HG03064 (cell line): ENCODE data around the gene SERPINE2.
"Not testable (repeated sequence)": the region's sequence is repeated elsewhere in the genome, so short reads cannot be mapped to it uniquely, and the experiment has no call there.

Source experiments
- ATAC-seq: cut with Tn5 transposase; IDR thresholded peaks from one replicate; pipeline ENCODE4 v1.9.1; 2021; ENCODE audit warnings: low read depth; ENCODE audit not compliant: unreplicated experiment

The SERPINE2 gene

DNA sequence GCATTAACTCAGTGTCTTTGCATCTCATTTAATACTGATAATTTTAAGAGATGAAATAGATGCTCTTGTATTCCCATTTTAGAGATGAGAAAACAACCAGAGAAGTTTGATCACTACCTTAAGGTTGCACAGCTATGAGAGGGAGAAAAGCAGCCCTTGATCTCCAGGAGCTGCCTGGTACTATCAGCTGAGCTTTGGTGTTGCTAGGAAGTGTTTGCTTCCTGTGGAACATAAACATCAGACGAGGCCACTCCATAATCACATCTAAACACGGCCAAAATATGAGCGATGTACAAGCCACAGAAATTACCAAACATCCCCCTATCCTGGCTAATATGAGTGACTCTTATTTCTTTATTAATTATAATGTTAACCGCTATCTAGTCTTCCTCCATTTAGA, 93.3 kb downstream of the SERPINE2 start:
- no peak for ATAC-seq

DNA sequence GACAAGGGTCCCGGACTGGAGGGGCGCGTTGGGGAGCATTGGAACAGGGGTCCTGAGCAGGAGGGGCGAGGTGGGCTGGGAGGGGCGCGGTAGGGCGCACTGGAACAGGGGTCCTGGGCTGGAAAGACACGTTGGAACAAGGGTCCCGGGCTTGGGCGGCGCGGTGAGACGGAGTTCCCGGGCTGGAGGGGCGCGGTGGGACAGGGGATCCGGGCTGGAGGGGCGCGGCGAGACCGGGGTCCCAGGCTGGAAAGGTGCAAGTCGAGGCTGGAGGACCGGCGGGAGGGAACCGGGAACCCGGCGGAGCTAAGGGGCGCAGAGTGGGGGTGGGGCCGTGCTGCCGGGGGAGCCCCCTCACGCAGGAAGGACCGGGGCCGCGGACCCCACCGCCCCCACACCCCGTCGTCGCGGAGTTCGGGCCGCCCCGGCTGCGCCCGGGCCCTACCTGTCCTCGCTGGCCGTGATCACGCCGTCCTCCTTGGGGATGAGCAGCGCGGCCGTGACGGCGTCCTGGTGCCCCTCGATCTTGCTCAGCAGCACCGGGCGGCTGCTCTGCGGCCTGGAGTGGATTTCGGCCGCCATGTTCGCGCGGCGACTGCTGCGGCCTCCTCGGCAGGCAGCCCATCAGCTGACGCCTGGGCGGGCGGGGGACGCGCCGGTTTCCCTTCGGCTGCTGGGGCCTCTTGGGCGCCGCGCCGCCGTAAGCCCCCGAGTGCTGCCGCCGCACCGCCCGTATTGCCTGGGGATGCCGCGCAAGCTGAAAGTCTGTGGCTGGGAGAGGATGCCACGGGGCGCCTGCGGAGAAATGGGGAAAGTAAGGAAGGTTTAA, 94.2 kb downstream of the SERPINE2 start, which contains the start of gene WDFY1:
TSS of gene WDFY1 (minus strand) at position 633 of the 829 bp plus-strand sequence. CDS start at position 582, 51 bp downstream.
- peak; percentile 67 for ATAC-seq

DNA sequence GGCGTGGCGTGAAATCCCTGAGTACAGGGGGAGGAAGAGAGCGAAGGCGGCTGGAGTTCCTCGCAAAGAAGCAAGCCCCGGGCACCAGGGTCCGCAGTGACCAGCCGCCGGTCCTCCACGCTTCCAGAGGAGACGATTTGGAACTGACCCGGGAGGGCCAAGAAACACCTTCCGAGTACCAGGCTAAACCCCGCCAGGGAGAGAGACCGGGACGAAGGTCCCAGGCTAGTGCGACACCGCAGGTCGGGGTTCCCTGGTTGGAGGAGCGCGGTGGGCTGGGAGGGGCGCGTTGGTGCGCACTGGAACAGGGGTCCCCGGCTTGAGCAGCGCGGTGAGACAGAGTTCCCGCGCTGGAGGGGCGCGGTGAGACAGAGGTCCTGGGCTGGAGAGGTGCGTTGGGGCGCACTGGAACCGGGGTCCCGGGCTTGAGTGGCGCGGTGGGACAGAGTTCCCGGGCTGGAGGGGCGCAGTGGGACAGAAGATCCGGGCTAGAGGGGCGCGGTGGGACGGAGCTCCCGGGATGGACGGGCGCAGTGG, 94.9 kb downstream of the SERPINE2 start:
- no peak for ATAC-seq

DNA sequence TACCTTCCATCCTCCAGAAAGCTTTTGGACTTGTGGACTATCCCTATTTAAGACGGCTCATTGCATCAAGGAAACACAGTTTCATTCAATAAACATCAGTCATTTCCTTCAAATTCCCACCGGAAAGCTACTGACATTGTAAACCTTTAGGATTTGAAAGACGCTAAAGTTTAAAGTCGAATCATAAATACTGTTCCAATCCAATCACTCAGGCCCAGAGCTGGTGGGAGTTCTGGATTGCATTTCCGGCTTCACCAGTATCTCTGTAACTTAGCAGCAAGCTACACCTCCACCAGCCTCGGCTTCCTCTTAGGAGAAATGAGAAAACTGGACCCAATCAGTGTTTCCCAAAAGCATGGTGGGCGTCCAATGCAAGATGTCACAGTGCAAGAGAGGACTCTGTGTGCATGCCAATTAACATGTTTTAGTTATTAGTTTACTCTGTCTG, 95.5 kb downstream of the SERPINE2 start:
- ATAC-seq: no peak

DNA sequence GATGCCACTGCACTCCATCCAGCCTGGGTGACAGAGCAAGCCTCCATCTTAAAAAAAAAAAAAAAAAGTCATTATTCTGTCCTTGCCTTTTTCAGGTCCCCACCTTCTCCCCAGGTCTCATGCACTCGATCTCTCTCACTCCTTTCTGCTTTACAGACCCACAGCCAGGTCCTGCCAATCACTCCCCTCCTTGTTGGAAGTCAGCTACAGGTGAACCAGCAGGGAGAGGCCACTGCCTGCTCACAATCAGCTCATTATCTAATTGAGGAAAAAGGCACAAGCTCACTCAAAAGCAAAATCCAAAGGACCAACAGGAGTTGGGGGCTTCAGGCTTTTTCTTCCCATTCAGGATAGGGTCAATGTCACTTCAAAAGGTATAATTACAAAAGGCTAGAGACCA, 96.0 kb downstream of the SERPINE2 start:
- ATAC-seq: no peak

DNA sequence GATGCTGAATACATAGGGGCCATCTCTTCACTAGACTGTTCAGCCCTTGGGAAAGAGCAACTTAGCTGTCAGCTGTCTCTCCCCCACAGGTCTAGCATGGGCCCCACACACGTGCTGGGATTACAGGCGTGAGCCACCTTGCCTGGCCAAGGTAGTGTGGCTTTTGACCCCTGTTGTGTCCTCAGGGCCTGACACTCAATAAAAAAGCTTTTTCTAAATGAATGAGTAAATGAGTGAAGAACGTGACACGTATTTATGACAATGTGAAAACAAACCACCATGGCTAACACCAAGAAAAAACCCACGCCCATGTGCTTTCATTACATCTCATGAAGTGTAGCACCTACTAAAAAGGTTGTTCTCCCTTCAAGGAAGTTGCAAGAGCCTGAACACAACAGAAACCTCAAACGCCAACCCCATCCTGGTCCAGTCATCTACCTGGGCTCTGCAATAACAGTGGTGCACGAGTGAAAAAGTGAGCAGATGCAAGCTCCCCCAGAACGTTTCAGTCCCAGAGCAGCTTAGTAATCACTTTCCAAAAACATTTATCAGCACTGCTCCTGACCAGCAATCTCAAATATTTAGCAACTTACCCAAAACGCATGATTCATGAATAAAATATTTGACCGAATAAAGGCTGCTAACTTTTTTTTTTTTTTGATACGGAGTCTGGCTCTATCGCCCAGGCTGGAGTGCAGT, 97.4 kb downstream of the SERPINE2 start:
- peak; percentile 60 for ATAC-seq

DNA sequence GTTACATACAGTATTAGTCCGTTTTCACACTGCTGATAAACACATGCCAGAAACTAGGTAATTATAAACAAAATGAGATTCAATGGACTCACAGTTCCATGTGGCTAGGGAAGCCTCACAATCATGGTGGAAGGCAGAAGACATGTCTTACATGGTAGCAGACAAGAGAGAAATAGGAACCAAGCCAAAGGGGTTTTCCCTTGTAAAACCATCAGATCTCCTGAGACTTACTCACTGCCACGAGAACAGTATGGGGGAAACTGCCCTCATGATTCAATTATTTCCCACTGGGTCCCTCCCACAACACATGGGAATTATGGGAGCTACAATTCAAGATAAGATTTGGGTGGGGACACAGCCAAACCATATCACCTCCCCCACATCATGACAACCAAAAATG, 99.6 kb downstream of the SERPINE2 start:
- not testable (repeated sequence) for ATAC-seq

DNA sequence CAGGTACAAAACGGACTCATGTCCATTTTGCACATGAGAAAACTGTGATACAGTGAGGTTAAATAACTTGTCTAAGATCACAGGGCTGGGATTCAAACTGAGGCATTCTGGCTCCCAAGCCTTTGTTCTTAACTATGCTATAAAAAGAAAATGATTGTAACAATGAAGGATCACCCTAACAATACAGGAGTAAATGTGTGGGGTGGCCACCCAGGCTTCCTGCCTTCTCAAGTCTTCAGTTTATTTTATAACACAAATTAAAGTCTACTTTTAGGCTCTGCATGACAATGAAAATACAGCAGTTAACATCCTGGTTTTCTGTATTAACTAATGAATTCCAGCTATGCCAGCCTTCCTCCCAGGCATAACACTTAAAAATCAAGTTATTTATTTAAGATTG, 101.6 kb downstream of the SERPINE2 start:
- ATAC-seq: no peak

DNA sequence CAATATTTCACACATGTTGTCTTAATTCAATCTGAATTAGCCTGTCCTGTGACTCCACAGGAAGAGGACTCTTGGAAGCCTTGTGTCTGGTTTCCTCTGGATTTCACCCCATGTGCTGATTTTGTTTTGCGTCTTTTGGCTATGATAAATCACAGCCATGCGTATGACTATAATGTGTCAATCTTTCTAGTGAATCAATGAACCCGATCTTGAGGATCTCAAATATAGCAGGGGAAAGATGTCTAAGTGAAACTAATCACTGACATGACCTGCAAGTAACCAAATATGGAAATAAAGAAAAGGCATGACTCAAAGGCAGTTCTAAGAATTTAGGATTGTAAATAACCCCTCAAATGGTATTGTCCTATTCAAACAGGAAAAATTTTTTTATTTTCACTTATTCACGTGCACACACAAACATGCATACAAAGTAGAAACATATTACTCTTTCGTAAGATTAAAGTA, 102.2 kb downstream of the SERPINE2 start:
- ATAC-seq: no peak

DNA sequence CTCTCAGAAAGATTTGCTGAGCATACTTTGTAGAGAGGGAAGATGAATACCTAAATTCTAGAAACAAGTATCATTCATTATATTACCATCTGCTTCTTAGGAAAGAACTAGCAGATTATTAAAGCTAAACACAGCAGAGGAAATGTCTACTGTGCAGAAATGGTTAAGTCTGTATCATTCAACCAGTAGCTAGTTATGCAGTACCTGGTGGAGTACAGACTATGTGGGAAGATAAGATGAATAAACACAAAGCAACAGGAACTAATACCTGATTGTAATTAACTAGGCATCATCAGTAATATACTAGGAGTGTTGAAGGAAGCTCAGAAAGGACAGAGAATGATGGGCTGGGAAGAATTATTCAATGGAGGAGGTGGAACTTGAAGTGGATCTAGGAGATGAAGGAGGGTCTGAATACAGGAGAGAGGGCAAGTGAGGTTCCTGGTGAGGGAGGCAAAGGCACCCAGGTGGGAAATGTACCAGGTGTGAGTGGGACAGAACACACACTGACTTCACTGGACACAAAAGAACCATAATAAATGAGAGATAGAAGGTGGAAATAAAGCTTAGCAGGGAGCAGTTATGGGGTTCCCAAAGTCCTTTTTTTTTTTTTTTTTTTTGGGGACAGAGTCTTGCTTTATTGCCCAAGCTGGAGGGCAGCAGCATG, 103.5 kb downstream of the SERPINE2 start:
- ATAC-seq: no peak

DNA sequence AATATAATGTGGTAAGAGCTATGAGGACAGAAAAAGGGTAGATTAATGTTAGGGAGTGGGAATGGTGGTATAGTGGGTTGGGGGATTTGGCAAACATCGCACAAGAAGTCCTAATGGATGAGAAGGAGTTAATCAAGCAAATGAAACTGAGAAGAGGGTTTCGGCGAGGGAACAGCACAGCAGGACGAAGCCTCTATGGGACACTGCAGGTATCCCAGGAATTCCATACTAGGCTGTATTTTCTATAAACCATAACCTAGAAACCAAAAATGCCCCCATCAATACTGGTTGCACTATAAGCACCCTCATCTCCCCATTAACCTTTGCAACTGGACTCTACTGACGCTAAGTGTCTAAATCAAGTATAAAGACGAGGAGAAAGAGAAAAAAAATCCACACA, 104.2 kb downstream of the SERPINE2 start:
- ATAC-seq: no peak

DNA sequence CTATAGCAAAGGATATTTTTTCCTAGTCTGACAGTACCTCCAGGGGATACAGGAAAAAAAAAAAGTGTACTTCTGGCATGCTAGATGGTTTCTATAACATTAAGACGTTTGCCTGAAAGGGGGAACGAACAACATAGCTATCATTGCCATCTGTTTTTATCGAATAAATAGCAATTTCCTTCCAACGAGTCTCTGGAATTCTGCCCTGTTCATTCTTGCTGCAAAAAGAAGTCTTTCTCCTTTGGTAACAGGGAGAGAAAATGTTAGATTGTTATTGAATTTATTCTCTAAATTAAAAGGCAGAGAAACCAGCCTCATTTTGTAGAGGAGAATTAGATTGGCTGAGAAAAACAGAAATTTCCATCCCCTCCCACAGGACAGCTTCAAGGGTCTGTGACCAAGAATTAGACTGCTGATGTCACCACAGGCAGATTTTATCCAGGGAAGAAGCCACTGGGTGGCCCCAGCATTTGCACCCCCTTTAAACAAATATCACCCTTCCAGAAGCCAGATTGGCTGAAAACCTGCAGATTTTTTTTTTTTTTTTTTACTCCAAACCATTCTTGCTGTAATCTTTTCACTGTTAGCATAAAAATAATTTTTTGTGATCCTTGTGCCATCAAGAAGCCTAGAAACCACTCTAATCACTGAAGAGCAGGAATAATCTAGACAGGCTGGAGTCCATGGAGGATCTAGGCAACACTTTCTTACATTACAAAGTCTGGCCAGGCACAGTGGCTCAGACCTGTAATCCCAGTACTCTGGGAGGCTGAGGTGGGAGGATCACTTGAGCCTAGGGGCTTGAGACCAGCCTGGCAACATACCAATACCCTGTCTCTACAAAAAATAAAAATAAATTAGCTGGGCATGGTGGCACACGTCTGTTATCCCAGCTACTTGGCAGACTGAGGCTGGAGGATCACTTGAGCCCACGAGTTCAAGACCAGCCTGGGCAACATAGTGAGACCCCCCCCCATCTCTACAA, 106.0 kb downstream of the SERPINE2 start:
- no peak for ATAC-seq

DNA sequence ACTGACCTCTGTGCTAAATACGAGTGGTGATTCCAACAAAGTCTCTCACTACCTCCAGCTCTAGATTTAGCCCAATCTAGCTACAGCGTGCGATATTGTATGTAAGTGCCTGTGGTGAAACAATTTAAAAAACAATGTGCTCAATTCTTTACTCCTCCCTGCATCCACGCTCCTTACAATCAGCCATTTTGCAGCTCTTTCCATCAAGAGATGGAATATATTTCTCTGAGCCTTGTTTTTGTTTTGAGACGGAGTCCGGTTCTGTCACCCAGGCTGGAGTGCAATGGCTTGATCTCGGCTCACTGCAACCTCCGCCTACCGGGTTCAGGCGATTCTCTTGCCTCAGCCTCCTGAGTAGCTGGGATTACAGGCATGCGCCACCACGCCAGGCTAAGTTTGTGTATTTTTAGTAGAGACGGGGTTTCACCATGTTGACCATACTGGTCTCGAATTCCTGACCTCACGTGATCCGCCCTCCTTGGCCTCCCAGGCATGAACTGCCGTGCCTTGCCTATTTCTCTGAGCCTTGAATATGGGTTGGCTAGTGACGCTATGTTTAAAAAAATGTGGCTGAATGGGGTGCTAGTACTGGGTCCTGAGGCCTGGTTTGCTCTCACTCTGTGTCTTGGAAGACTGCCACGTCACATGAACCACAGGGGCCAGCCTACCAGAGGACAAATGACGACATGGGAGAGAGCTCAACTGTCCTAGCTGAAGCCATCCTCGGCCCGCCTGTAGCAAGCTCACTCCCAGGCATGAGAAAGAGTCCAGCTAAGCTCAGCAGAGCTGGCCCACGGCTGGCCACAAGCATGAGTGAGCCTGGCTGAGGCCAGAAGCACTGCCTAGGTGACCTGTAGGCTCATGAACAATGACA, 108.7 kb downstream of the SERPINE2 start:
- ATAC-seq: no peak

DNA sequence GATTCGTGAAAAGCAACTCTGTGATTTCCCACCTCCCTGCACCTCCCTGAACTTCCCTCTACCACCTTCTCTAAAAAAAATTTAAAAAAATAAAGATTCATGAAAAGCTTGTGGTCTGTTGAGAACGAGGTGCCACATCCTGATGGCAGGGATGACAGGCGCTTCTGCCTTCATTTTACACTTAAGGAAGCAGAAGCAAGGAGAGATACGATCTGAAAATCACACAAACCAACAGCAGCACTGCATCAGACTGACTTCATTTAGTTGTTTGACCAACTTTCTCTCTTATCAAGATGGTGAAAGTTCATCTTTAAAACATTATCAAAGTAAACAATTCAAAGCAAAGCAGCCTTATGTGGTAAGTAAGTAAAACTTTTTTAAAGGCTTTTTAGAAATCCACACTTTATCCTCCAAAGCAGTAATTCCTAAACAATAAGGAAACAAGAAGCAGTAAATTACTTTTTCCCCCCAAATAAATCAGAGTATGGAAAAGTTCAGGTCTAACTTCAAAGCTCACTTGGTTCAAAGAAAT, 109.4 kb downstream of the SERPINE2 start:
- no peak for ATAC-seq

DNA sequence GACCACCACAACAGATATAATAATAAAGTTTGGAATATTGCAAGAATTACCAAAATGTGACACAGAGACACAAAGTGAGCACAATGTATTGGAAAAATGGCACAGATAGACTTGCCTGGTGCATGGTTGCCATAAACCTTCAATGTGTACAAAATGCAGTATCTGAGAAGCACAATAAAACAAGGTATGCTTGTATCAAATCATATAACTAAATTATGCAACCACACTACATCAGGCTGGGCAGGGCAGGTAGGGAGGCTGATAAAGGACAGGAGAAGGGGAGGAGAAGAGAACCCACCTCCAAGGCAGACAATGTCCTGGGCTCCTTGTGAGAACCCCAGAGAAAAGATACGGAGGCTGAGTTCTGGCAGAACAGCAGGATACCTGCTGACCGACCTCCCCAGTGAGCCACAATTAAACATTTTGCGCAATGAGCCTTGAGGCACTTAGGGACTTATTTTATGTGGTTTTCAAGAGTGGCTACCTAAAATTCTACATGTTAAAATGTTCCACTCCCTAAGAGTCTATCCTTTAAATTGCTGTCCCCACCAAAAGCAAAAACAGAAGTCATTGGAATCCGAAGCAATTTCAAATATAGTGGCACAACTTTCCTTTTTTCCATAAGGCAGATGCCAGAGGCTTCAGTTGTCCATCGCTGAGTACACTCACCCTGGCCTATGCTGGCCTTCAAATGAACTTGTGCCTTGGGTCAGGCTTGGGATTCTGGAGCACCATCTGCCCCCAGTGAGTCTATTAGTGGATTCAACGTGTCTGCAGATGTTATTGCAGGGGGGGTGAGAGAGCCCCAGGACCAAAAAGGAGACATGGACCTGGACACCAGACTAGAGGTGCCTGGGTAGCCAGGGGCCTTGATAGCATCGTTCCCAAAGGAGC, 110.7 kb downstream of the SERPINE2 start:
- no peak for ATAC-seq

DNA sequence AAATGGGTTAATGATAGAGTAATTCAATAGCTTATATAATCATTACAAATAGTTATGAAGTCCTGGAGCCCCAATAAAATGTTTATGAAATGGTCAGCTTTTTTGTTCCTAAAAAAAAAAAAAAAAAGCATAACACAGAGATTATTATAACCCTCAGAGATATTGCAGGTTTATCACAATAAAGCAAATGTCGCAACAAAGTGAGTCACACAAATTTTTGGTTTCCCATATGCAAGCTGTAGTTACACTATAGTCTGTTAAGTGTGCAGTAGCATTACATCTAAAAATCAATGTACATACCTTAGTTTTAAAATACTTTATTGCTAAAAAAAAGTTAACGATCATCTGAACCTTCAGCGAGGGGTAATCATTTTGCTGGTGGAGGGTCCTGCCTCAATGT, 114.0 kb downstream of the SERPINE2 start:
- no peak for ATAC-seq
